ENCODE data around the gene ETDB. TPM values are rescaled to one million over a fixed set of nuclear protein-coding genes. Genes with fewer than 3 reads are reported as not detected.

ETDB gene
- total and polyA plus RNA-seq, 2 experiments from 2014 or later = not detected

GRCh38 chrX:135081693-135082404 is 38.5 kb downstream of the ETDB start:
- ATAC-seq = no peak
- H3K36me3 ChIP-seq (ENCODE audit: insufficient read depth) = no peaks in the 10 kb centered on the region
- H3K79me2 ChIP-seq (replicated peaks; ENCODE audit: insufficient read depth) = no peaks in the 10 kb centered on the region
- Mint-ChIP-seq H3K27me3 (ENCODE audit: insufficient read depth, low read depth, poor library complexity) (peaks cover 2% of the 10 kb centered on the region), H3K4me1 (peaks cover 6% of the 10 kb centered on the region; the same call in 2 of the 3 replicates), H3K4me3 (no peak overlapping the region), H3K36me3 (ENCODE audit: low read depth) (no peaks in the 10 kb centered on the region), H3K27ac (no peak overlapping the region), H3K9me3 (no peaks in the 10 kb centered on the region)
- no peak overlapping the region for H3K4me2 ChIP-seq
- H3K4me3 ChIP-seq = no peak overlapping the region
- no peak overlapping the region for H2AFZ ChIP-seq
- no peak for DNase-seq (ENCODE audit: low spot score)
- no peaks in the 10 kb centered on the region for H3K27me3 ChIP-seq (ENCODE audit: insufficient read depth)
- H4K20me1 ChIP-seq (replicated peaks; ENCODE audit: insufficient read depth) = no peaks in the 10 kb centered on the region
- H3K27ac ChIP-seq (ENCODE audit: low read depth) = no peak overlapping the region
- H3K9me2 ChIP-seq (ENCODE audit: insufficient read depth) = no peaks in the 10 kb centered on the region
- no peaks in the 10 kb centered on the region for H3F3A ChIP-seq (replicated peaks; ENCODE audit: low read depth)
- no peak for TF ChIP-seq JUNB (IDR thresholded peaks at IDR 0.05; ENCODE audit: unreplicated experiment)
- TF ChIP-seq ETS1 (IDR thresholded peaks at IDR 0.05) = no peak
- TF ChIP-seq REST (IDR thresholded peaks at IDR 0.05; ENCODE audit: unreplicated experiment) = no peak
- no peak for TF ChIP-seq CREB1 (CRISPR knock-in tag; IDR thresholded peaks at IDR 0.05; ENCODE audit: low read depth)
- TF ChIP-seq POLR2AphosphoS5 (IDR thresholded peaks at IDR 0.05; ENCODE audit: low read depth) = no peak
- no peak for TF ChIP-seq ZNF114 (CRISPR knock-in tag; IDR thresholded peaks at IDR 0.05)
- TF ChIP-seq STAT1 (IDR thresholded peaks at IDR 0.05; ENCODE audit: unreplicated experiment) = no peak
- no peaks in the 10 kb centered on the region for H3K4me1 ChIP-seq (ENCODE audit: insufficient read depth)

Other genes starting within 250 kb of the ETDB start
- gene MOSPD1, start 205.3 kb downstream of the ETDB start, total RNA-seq (2014; rRNA removed; shearing (Covaris generic)) = 19.8 and 29.6 TPM in 2 replicates
- 16.8 and 17.3 TPM in 2 replicates for gene MOSPD1, start 205.3 kb downstream of the ETDB start, polyA plus RNA-seq (2016; fragmentation: Nextera tagmentation; extraction: Ambion mirVana)
- 1.7 and 2.1 TPM in 2 replicates for gene SMIM10, start 129.5 kb downstream of the ETDB start, total RNA-seq (2014; rRNA removed; shearing (Covaris generic))
- gene SMIM10, start 129.5 kb downstream of the ETDB start, polyA plus RNA-seq (2016; fragmentation: Nextera tagmentation; extraction: Ambion mirVana) = 3.9 and 4.8 TPM in 2 replicates
- gene RTL8B, start 98.0 kb downstream of the ETDB start, total RNA-seq (2014; rRNA removed; shearing (Covaris generic)) = 4.4 and 4.9 TPM in 2 replicates
- 7.6 and 10.1 TPM in 2 replicates for gene RTL8B, start 98.0 kb downstream of the ETDB start, polyA plus RNA-seq (2016; fragmentation: Nextera tagmentation; extraction: Ambion mirVana)
- 34.4 and 37.4 TPM in 2 replicates for gene RTL8C, start 88.2 kb downstream of the ETDB start, total RNA-seq (2014; rRNA removed; shearing (Covaris generic))
- gene RTL8C, start 88.2 kb downstream of the ETDB start, polyA plus RNA-seq (2016; fragmentation: Nextera tagmentation; extraction: Ambion mirVana) = 110 and 112 TPM in 2 replicates
- gene RTL8A, start 68.4 kb downstream of the ETDB start, total RNA-seq (2014; rRNA removed; shearing (Covaris generic)) = 15.6 and 17.2 TPM in 2 replicates
- 140 and 148 TPM in 2 replicates for gene RTL8A, start 68.4 kb downstream of the ETDB start, polyA plus RNA-seq (2016; fragmentation: Nextera tagmentation; extraction: Ambion mirVana)
- 4.1 and 5.2 TPM in 2 replicates for gene SMIM10L2B, start 21.8 kb downstream of the ETDB start, total RNA-seq (2014; rRNA removed; shearing (Covaris generic))
- 1.4 and 2.0 TPM in 2 replicates for gene SMIM10L2B, start 21.8 kb downstream of the ETDB start, polyA plus RNA-seq (2016; fragmentation: Nextera tagmentation; extraction: Ambion mirVana)
- not detected in 2 replicates for gene CT55, start 50.9 kb upstream of the ETDB start, total RNA-seq (2014; rRNA removed; shearing (Covaris generic))
- gene CT55, start 50.9 kb upstream of the ETDB start, polyA plus RNA-seq (2016; fragmentation: Nextera tagmentation; extraction: Ambion mirVana) = not detected in 2 replicates
- not detected in 2 replicates for gene ETDA, start 131.5 kb upstream of the ETDB start, total RNA-seq (2014; rRNA removed; shearing (Covaris generic))
- not detected in 2 replicates for gene ETDA, start 131.5 kb upstream of the ETDB start, polyA plus RNA-seq (2016; fragmentation: Nextera tagmentation; extraction: Ambion mirVana)
- gene ETDC, start 189.0 kb upstream of the ETDB start, total RNA-seq (2014; rRNA removed; shearing (Covaris generic)) = not detected in 2 replicates
- not detected in 2 replicates for gene ETDC, start 189.0 kb upstream of the ETDB start, polyA plus RNA-seq (2016; fragmentation: Nextera tagmentation; extraction: Ambion mirVana)
- 5.8 and 6.6 TPM in 2 replicates for gene ZNF75D, start 223.6 kb upstream of the ETDB start, total RNA-seq (2014; rRNA removed; shearing (Covaris generic))
- gene ZNF75D, start 223.6 kb upstream of the ETDB start, polyA plus RNA-seq (2016; fragmentation: Nextera tagmentation; extraction: Ambion mirVana) = 2.2 and 2.9 TPM in 2 replicates
- 5.4 and 9.1 TPM in 2 replicates for gene ZNF449, start 224.3 kb upstream of the ETDB start, total RNA-seq (2014; rRNA removed; shearing (Covaris generic))
- 3.2 and 4.8 TPM in 2 replicates for gene ZNF449, start 224.3 kb upstream of the ETDB start, polyA plus RNA-seq (2016; fragmentation: Nextera tagmentation; extraction: Ambion mirVana)

All from GM23338 (cell line).